ENCODE data around the gene BZW2.

Gene BZW2

DNA sequence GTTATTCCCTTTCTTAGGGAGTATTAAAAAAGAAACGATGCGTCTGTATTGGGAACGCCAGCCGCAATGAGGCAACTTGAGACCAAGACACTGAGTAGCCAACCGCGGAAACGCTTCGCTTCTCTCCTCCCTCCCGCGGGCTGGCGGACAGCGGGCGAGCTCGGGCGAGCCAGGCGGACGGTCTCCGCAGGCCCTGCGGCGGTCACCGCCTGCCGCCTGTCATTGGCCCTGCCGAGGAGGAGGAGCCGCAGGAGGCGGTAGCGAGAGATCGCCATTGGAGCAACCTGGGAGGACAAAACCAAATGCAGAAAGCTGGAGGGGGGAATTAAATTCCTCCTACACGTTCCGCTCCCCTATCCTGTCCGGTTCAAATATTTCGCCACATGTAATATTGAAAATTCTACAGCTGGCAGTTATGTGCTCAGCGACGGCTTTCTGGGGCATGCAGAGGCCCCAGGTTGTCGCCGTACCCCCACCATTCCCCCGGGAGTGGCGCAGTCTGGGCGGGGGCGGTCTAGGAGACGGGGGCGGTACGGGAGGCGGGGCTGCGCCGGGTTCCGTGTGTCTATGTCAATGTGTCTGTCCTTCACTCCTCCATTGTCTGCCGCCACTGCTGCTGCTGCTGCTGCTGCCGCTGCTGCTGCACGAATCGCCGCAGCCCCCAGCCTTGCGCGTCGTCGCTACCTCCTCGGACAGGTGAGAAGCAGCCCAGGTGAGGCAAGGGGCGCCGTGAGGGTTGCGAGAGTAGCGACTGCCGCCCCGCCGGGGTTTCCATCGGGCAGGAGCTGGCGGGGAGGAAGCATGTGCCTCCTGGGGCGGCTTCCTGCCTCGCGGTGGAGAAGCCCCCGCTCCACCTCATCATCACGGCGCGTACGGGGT is at the start of gene BZW2, which contains the start of gene ANKMY2:
Gene BZW2 (plus strand): TSS at position 589 of the 879 bp plus-strand sequence. CDS start 19,263 bp downstream, outside the sequence.
Gene ANKMY2 (minus strand): TSS at position 162 of the 879 bp plus-strand sequence. CDS start 181 bp downstream, outside the sequence.
- DNase-seq = peak; percentile 98

- no peak for DNase-seq
These were observed 48.0 kb upstream of the BZW2 start for GRCh38 chr7:16598015-16598414.

GRCh38 chr7:16599860-16600259 is 46.1 kb upstream of the BZW2 start:
- DNase-seq = no peak

GRCh38 chr7:16603633-16604032 is 42.3 kb upstream of the BZW2 start:
- DNase-seq = no peak

GRCh38 chr7:16604054-16604453 is 41.9 kb upstream of the BZW2 start:
- DNase-seq = no peak

GRCh38 chr7:16606704-16607103 is 39.3 kb upstream of the BZW2 start:
- no peak for DNase-seq

GRCh38 chr7:16609842-16610450 is 36.0 kb upstream of the BZW2 start:
- no peak for DNase-seq

GRCh38 chr7:16611711-16612110 is 34.3 kb upstream of the BZW2 start:
- DNase-seq = no peak

DNA sequence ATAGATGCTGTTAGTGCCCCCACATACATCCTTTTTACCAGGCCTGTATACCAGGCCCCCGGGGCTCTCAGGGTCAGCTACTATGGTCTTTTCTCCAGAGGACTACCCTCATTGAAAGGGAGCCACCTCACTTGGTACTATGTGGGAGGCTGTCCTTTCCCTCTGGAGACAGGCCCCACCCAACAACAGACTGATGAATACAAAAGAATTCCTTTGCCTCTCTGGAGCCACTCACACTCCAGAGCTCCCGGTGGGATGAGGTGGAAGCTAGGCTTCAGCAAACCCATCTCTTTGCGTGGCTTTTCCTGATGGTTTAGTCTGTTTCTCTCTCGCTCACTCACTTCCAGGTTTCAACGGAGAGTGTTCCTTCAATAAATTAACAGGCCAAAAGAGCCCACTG is 30.8 kb upstream of the BZW2 start:
- DNase-seq = no peak

DNA sequence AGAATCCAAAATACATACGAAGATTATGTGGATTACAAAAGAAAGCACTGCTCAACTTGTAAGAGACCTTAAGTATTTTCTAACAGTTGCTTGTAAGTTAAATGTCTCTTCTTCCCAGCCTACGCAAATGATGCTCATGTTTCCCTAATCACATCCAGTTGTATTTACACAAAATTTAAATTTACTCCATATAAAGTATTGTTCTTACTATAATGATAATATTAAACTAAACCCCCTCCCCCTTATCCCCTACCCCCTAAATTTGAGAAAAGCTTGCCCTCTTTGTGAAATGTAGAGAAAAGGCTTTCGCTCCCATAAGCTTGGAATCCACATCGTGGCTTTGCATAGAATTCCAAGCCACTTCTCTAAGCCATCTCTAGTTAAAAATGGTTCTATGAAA is 29.9 kb upstream of the BZW2 start:
- no peak for DNase-seq

- no peak for DNase-seq
These were observed 29.4 kb upstream of the BZW2 start for GRCh38 chr7:16616542-16616941.

DNA sequence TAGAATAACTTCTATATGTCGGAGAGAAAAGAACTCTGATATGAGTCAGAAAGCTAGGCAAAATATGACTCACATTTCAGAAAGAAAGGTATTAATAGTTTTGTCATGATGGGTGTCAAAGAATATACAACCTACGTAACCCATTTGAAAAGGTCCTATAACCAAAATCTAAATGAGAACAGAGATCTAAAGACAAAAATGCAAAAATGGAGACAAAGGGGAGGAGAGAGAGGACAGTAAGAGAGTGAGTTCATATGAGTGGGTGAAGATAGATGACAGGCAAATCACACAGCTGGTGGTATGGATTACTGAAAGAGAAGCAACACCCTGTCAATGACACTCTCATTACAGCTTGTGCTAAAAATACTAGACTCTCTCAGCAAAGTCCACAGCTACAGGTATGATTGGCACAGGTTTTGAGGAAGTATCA is 26.0 kb upstream of the BZW2 start:
- DNase-seq = peak; percentile 67

- DNase-seq = no peak
These were observed 19.6 kb upstream of the BZW2 start for GRCh38 chr7:16626388-16626787.

DNA sequence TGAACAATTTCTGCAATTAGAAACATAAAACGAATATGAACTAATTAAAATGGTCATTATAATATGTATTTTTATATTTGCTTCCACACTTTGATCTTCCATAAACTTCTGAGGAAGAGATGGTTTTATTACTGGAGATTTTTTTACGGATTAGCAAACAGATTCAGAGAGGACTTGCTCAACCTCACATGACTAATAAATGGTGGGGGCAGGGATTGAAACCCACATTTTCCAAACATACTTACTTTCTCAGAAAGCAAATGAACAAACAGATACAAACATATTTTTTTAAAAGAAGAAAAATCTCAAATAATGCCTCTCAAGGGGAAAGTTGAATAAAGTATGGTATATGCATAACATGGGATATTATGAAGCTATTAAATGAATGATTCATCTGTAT is 18.7 kb upstream of the BZW2 start:
- no peak for DNase-seq

DNA sequence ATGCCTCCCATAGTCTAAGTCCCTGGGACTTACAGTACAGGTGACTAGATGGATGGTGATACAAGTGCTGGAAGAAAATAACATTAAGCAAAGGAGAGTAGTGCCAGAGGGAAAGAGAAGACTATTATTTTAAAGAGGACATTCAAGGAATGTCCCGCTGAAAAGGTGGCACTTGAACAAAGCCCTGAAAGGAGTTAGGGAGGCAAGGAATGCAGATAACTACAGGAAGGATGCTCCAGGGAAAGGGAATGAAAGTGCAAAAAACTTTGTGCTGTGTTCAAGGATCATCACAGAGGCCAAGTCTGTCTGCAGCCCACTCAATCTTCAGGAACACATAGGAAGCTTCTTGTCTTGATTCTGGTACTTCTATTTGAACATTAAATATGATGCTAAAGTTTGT is 15.3 kb upstream of the BZW2 start:
- DNase-seq = no peak

- DNase-seq = no peak
These were observed 11.7 kb upstream of the BZW2 start for GRCh38 chr7:16634271-16634738.

DNA sequence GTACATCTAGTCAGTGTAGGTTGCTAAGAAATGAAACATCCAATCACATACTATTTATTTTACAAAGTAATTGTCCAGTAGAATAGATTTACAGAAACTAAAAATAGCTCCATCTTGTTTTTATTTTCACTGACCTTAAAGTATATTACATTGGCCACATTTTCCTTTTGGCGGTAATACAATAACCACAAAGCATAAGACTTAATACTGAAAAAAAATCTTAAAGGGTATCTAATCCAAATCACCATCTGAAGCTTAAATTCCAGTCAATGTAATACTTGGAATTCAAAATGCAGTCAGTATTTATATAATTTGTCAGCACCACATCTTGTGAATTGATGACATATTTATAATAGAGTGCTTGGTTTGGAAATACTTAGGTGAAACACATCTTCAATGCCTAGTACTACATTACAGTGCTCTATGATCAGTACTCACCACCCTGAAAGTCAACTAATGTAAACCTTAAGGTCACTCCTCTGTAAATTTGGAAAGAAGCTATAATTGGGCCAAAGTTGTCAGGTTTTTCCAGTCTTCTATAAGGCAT is 9.4 kb upstream of the BZW2 start:
- DNase-seq = no peak

DNA sequence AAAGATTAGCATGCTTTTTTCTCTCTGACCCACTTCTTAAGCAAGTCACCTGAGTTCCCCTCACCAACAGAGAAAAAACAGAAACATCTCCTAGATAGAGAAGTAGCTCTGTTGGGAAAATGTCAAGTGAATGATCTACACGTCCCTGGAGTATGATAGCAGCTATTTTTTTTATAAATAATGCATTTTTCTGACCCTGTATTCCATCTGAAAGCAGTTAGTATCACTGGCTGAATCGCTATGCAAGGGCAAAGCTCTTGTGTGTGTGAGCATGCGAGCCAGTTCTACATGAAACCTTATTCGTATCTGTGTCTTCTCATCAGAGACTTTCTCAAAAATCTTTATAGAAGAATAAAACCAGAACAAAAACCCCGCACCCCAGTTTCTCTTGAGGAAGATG is 8.6 kb upstream of the BZW2 start:
- DNase-seq = no peak

GRCh38 chr7:16638282-16639280 is 7.4 kb upstream of the BZW2 start:
- DNase-seq = no peak

GRCh38 chr7:16644157-16644556 is 1.8 kb upstream of the BZW2 start:
- no peak for DNase-seq

DNA sequence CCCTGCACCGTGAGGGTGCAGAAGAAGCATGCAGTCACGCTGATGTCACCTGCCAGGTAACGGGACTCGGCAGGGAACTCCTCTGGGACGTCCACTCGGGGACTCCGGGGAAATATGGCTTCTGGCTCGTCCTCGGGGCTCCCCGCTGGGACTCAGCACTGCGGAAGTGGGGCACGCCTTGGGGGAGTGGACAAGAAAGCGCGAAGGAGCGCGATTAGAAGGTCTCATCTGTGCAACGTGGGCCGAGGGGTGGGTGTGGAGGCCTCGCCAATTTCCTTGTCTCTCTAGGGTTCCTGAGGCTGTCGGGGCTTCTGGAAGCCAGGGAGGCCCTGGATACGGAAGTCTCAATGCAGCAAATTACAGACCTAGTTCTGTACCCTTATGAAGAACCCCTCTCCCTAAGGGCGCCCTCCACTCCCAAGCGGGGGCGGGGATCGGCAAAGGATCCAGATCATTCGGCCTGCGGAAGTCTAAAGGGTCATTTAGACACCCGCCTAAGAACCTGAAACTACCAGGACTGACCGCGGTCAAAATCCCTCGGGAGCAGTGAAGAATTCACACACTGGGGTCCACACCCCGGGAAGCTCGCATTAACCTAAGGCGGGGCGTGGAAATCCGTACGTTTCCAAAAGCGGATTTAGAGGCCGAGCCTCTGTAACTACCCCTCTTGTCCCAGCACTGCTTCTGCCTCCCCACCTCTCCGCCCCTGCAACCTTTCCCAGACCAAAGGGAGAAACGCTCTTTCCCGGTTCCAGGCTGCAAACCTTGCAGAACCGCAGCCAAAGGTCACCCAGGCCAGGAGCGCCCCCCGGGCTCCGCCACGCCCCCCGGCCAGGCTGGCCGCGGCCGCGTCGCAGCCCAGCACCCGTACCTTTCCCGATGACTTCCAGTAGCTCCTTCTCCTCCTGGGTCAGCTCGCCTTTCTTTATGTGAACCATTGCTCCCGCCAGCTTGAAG is 1.1 kb upstream of the BZW2 start:
- DNase-seq = peak; percentile 52

Measured in RPMI8226 (cell line).